Mucosa of gallbladder (tissue), 1 donor: ENCODE data around the gene STH. TPM values are rescaled to one million over a fixed set of nuclear protein-coding genes. Genes with fewer than 3 reads are reported as not detected.

Experiments used
- DNase-seq: peaks from one replicate; pipeline ENCODE4 v3.0.0-alpha.2; 2020; ENCODE audit warnings: low spot score
- total RNA-seq: library from RNA; stranded (reverse); gene quantifications from one replicate; pipeline ENCODE4 v1.2.1, GENCODE V29; 2021
- donor health status: DM: no; HTN: no; CAD: no.

Gene STH
- total RNA-seq, 1 donor from 2014 or later = not detected

DNA sequence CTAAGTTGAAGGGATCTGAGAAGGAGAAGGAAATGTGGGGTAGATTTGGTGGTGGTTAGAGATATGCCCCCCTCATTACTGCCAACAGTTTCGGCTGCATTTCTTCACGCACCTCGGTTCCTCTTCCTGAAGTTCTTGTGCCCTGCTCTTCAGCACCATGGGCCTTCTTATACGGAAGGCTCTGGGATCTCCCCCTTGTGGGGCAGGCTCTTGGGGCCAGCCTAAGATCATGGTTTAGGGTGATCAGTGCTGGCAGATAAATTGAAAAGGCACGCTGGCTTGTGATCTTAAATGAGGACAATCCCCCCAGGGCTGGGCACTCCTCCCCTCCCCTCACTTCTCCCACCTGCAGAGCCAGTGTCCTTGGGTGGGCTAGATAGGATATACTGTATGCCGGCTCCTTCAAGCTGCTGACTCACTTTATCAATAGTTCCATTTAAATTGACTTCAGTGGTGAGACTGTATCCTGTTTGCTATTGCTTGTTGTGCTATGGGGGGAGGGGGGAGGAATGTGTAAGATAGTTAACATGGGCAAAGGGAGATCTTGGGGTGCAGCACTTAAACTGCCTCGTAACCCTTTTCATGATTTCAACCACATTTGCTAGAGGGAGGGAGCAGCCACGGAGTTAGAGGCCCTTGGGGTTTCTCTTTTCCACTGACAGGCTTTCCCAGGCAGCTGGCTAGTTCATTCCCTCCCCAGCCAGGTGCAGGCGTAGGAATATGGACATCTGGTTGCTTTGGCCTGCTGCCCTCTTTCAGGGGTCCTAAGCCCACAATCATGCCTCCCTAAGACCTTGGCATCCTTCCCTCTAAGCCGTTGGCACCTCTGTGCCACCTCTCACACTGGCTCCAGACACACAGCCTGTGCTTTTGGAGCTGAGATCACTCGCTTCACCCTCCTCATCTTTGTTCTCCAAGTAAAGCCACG, 28.3 kb downstream of the STH start:
- DNase-seq = no peak

DNA sequence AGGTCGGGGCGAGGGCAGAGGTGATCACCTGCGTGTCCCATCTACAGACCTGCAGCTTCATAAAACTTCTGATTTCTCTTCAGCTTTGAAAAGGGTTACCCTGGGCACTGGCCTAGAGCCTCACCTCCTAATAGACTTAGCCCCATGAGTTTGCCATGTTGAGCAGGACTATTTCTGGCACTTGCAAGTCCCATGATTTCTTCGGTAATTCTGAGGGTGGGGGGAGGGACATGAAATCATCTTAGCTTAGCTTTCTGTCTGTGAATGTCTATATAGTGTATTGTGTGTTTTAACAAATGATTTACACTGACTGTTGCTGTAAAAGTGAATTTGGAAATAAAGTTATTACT, 28.9 kb downstream of the STH start:
- no peak for DNase-seq

DNA sequence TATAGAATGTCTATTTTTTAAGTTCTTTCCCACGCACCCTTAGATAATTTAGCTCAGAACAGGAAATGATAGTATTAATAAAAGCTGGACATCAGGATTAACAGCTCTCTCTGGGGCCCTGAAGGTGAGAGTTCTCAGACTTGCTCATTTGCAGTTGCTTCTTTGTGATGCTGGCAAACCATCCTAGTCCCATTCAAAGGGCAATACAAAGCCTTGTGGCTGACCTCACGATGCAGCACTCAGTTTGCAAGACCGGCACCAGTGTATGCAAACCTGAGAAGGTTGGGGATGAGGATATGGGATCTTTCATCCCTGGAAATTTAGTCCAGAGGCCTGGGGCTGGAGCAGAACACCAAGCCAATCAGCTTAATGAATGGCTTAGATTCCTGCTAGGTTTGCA, 29.3 kb downstream of the STH start:
- no peak for DNase-seq

DNA sequence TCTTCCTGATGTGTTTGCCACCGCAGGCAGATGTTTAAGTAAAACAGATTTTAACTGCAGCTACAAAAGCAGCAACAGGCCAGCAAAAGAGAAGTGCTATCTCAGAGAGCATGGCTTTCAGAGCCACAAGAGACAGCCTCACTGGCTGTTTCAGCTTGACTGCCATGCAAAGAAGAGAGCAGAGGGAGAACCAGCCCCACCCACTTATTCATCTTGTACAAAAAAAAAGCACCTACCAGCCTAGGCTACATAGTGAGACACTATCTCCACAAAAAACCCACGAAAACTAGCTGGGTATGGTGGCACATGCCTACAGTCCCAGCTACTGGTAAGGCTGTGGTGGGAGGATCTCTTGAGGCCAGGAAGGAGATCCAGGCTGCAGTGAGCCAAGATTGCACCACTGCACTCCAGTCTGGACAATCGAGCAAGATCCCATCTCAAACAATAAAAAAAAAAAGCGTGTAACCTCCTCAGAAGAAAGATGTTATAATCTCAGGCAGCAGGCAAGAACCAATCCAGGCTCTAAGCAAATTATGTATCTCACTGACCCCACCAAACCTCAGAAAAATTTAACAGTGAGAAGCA, 30.0 kb downstream of the STH start:
- DNase-seq = no peak

DNA sequence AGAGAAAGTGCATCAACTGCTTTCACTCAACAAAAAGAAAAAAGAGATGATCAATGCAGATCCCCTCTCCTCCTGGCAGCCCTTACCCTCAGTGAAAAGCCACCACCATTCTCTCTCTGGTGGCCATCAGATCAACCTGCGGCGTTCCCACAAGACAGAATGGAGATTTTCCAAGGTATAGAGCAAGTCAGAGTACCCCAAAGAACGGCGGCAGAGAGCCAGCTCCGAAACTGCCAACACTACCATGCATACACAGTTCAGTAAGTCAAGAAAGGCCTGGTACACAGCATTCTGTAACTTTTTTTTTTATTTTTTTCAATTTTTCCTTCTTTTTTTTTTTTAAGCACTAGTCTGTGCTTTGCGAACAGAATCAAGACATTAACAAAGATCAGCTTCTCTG, 30.6 kb downstream of the STH start:
- DNase-seq = no peak

DNA sequence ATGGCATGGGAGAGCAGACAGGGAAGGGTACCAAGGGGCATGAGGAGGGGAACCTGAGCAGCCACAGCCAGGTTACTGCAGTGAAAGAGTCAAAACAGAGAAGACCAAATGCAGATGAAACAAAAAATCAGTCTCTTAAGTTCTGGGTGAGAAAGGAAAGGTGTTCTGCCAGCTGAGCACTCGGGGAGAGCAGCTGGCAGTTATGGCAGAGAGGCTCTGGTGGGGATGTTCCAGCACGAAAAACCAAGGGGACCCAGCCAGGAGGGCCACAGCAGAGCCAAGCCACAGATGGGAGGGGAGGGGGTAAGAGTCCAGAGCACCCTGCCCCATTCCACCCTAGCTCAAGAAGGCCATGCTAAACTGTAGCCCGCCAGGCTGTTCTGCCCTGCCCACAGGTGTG, 31.7 kb downstream of the STH start:
- no peak for DNase-seq

DNA sequence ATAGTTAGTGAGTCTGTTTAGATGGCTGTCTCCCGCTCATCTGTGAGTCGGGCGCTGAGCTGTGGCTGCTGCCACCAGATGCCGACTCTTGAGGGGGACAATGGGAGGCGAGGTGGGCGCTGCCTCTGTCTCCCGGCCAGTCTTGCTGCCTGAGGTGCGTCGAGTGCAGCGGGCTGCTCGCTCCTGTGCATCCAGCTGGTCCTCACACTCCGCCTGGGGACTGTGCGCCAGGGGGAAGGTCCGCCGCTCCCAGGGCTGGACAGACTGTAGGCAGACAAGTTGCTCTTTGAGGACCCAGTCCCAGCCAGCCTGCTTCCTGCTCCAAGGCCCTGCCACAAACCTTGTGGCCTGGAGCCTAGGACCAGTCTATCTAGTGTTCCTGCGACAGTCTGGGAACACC, 32.4 kb downstream of the STH start:
- DNase-seq = no peak

DNA sequence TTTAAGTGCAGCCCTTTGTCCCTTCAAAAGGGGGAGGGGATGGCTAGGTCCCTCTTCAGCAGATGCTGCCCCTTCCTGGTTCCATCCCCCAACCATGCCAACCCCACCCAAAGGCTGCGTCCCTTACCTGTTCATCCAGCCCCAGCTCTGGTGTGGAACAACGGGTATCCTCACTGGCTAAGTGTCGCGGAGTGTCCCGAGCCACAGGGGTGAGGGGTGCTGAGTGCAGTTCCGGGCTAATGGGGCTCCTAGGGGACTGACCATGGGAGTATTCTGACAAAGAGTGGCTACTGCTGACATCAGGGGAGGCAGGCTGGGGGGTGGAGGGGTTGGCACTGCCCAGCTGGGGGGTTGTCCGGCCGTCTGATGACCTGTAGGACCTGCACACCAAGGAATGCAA, 32.9 kb downstream of the STH start:
- no peak for DNase-seq

DNA sequence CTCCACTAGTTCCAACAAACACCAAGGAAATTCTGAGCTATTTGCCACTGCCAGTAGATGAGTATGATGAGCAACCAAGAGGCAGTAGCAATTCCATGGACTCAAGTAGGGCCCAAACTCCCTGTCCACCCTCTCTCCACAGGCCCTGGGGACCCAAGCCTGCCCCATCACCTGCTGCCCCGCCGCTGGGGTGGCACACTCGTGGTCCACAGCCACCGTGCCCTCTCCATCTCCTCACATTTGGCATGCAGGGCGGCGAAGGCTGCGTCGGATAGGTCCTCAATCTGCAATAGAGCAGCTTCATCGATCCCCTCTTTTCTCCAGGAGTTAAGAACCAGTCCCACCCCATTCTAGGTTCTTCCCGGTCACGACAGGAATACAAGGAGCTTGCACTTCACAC, 33.9 kb downstream of the STH start:
- DNase-seq = no peak

DNA sequence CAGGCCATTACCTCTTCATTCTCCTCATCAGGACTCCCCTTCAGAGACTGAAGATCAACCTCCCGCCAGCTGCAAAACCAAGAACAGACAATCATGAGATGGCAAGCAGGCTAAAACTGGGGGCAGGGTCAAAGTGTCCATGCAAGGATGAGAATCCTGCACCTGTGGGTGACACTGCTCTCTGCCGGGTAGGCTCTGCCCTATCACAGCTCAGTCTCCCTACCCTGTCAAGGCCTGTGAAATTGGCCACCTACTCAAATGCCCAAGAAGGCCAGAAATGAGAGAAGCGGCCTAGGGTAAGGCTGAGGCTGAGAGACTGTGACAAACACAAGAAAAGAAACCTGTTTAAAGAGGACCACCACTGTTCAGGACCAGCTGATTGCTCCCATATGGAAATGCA, 34.3 kb downstream of the STH start:
- DNase-seq = no peak

DNA sequence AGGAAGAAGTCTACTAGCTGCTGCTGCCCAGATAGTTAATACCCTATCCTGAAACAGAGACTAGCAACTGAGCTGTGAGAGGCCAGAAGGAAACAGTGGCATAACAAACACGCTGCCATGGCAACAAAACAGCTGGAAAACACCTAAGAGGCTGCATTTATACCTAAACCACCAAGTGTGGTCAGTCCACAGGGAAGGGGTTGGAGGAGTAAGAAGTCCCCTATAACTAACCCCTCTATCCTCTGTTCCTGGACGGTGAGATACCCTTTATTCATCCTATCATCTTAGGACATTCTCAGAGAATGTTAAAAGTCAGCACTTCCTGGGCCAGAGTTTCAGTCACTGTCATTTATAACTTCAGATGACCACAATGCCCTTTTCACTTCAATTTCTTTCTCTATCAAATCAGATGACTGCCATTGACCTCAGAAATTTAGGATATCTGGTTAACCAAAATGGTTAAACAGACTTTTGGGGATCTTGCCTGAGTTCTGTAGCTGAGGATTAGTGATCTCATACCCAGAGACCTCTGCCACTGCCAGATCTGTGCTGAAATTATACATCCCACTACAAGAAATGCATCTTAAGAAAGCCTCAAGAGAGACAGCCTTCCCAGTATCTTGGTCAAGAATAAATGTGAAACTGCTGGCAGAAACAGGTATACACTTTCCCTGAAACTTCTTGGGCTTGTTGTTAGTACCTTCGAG, 36.2 kb downstream of the STH start:
- DNase-seq = no peak

DNA sequence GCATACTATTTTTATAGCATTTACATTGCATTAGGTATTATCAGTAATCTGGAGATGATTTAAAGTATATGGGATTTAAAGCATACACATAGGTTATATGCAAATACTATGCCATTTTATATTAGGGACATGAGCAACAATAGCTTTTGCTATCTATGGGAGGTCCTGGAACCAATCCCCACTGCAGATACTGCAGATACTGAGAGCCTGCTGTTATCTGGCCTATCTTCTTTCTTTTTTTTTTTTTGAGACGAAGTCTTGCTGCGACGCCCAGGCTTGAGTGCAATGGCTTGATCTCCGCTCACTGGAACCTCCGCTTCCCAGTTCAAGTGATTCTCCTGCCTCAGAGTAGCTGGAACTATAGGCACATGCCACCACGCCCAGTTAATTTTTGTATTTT, 37.4 kb downstream of the STH start:
- DNase-seq = no peak

DNA sequence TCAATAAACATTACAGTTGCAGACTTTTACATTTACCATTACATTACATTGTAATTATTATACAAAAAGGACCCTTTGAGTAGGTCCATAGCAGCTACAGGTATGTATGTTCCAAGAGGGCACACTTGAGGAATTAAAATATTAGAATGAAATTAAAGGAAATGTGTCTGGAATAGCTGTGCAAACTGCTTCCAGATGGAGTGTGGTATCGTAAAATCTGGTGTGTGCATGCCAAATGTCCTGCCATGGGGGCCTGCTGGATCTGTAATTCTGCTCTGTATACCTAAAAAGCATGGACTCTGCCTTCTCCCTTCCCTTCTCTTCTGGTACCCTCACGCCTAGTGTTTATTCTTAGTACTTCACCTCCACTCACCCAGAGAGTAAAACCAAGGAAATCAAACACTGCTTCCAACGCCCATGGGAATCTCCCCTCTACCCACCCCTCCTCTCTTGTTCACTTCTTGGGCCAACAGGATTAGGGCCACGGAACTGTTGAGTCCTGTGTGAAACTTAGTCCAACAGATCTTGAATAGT, 38.7 kb downstream of the STH start:
- DNase-seq = no peak

DNA sequence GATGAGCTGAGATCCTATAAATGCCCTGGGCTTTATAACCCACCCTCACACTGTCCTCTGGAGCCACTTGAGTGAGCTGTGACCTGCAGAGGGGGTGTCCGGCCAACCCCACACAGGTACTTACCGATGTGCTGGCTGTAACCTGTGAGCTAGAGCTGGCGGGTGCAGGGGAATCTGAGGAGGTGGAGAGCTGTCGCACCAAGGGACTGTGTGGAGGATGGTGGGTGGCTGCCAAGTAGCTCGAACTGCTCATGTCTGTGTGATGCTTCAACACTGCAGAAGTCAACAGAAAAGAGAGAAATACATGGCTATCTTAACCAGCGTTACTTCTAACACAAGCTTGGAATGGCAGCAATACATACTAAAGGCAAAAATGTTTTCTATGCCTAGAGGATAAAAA, 39.4 kb downstream of the STH start:
- DNase-seq = no peak

DNA sequence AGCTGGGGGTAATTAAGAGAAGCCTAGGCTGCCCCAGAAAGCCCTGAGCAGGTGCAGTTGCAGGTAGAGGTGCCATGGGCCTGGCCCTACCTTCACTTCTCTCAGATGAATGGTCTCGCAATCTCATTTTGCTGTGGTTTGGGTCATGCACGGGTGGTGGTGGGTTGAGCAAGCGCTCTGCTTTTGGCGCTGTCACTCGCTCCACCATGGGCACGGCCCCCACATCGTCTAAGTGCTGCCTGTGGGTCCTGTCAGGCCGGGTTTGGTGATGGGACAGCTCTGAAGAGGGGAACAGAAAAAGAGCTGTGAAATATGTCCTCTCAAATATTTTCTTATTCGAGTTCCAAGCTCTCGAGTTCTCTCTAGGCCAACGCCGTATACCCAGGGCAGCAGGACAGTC, 39.9 kb downstream of the STH start:
- no peak for DNase-seq

DNA sequence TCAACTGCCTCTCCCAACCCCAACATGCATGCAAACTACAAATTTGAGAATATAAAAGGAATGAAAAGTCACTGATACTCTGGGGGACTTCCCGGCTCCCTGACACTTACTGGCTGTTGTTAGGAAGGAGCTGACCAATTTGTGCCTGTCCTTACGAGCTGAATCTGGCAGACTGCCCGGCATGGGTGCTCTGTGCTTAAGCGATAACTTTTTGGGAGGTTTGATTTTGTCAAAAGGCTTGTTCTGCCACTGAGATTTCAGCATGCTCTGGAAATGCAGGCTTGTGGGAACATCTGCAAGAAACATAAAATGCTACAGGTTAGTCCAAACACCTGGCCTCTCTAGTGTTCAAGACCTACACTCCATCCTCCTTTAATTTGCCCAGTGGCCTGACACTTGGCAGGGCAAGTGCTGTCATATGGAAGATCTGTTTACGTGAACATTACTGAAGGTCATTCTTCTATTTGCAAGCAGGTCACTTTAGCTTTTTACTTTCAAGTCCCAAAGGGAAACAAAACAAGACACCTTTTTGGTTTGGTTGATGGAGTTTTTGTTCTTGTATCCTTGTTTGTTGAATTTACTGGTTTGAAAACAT, 40.6 kb downstream of the STH start:
- no peak for DNase-seq

DNA sequence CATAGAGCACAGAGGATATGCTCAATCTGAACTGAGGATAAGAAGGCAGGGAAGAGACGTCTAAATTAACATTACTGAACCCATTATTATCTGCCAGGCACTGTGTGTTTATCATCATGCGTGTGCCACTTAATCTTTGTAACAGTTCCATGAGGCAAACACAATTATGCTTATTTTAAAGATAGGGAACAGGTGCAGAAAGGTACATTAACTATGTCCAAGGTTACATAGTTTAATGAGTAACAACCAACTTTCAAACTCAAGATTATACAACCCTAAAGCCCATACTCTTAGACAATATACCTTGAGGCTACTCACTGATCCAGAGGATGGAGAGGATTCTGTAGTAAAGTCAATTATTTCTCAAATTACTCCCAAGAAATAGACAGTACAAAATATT, 43.2 kb downstream of the STH start:
- DNase-seq = no peak

DNA sequence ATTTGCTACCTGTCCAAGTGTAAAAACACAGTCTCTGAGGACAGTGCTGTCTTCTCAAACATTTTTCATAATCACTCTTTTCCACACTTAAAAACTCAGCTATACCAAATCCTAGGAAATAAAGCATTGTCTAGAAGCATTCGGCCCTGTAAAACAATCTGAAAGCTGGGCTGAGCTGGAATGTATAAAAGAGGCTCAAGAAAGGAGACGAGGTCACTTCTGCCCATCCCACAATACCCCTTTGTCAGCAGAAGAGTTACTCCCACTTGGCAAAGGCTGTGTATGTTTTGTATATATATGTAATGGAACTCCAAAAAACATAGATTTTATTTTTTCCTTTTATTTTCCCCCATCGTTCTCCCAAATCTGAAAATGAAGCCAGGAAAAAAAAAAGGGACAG, 43.9 kb downstream of the STH start:
- no peak for DNase-seq

DNA sequence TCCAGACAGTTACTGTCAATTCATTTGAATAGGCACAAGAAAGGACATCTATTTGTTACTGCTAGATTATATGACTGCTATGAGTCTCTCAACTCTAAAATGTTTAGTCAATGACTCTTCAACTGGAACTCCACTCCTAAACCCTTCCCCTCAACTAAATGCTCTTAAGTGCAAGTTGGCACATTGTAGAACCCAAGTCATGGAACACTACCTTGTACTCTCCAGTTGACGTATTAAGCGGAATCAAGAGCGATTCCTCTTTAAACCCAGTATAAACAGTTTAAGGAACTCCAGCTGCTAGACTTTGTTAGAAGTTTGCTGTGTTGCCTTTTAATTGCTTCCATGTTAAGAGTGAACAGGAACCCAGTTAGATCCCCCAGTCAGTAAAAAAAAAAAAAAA, 44.6 kb downstream of the STH start:
- no peak for DNase-seq

DNA sequence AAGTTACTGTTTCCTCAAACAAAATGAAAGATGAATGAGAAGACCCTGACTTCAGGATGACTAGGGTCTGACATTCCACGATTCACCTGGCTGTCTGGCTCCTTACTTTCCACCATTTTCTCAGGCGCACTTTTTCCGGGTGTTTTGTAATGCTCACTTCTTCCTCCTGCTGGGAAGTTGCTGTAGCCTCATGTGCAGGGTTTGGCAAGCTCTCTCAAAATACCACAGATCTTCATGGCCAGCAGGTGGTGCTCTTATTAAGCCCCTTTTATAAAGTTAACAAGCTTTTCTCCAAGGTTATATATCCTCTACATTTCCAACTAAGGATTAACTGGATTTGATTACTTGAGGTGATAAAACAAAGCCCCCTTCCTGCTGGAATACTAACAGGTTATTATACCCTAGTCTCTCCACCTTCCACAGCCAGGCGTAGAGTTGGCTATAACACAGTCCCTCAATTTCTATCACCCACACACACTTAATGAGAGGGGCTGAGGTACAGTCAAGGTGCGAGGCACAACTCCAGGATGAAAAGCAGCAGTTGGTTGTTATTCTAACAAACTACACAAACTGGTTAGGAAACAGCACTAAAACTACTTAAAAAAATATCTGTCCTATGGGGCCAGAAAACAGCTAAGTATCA, 45.4 kb downstream of the STH start:
- DNase-seq = peak; percentile 87

DNA sequence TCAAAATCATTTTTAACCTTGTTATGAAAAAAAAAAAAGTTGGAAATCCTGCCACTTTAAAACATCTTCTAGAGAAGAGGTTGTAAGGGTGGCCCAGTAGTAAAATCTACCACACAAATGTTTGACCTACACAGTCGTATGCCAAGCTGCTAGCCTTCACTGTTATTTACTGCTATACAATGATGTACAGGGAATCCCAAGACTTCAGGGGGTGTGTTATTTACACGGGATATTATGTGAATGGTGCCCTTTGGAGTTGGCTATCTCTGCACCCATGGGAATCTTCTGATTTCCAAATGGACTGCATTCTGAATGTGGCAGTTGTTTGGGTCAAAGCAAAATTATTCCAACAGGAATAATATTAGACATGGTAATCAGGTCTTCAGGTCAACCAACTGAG, 45.9 kb downstream of the STH start:
- DNase-seq = no peak

DNA sequence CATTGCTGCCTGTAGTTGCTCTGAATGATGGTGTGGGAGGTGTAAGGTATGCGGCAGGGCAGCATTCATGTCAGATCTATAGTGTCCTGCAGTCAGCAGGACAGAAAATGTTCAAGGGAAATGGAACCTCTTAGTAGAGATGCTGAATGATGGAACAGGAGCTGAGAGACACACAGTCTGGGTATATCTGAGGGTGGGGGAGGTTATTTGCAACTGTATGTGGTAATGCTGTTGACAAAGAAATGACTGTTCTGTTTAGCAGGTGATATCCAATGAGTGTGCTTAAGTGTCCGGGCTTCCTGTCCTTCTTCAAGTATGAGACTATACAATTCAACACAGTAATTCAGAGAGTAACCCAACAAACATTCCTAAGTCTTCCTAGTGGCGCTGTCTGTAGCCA, 46.6 kb downstream of the STH start:
- no peak for DNase-seq
